ENCODE results near the gene UGT1A6.

UGT1A6 gene

DNA sequence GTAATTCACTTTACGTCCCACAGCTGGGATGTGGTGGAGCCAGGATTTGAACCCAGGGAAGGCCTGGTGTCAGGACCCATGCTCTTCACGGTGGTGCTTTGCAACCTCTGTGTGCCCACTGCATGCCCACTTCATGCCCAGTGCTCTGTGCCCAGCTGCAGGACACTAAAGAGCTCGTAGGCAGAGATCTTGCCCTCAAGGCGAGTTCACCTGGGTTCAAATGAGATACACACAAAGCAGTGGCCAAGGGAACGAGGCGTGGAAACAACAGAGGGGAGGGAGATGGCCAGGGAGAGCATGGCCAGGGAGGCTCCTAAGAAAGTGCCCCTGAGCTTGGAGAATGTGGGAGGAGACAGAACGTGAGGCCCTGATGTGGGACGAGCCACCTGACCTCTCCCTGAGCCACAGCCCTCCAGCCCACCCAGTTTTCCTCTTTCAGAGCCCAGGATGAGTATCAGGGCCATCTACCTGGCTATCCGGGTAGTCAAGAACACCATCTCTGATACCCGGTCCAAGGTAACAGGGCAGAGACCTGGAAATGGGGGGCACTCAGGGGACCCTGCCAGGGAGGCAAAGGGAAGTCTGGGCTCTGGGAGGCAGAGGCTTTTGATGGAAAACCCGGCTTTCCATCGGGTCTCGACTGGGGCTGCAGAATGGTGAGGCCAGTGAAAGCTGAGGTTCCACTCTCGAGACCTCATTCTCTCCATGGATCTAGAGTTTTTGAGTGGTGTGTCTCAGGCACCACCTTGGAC lies 105.8 kb downstream of the UGT1A6 start:
- H3K9ac ChIP-seq (ENCODE audit: low read depth, low read length): no peak overlapping the region
- H3K9me3 ChIP-seq (ENCODE audit: insufficient read depth, low read depth, low read length): no peaks in the 10 kb centered on the region
- no peaks in the 10 kb centered on the region for H3K27me3 ChIP-seq (ENCODE audit: insufficient read depth, low read length)
- H3K36me3 ChIP-seq (ENCODE audit: insufficient read depth, low read depth, low read length): no peaks in the 10 kb centered on the region
- no peak overlapping the region for H3K4me3 ChIP-seq (ENCODE audit: low read length)
- no peaks in the 10 kb centered on the region for H3K4me1 ChIP-seq (ENCODE audit: insufficient read depth, low read length)
- no peak overlapping the region for H3K27ac ChIP-seq (ENCODE audit: low read length)

DNA sequence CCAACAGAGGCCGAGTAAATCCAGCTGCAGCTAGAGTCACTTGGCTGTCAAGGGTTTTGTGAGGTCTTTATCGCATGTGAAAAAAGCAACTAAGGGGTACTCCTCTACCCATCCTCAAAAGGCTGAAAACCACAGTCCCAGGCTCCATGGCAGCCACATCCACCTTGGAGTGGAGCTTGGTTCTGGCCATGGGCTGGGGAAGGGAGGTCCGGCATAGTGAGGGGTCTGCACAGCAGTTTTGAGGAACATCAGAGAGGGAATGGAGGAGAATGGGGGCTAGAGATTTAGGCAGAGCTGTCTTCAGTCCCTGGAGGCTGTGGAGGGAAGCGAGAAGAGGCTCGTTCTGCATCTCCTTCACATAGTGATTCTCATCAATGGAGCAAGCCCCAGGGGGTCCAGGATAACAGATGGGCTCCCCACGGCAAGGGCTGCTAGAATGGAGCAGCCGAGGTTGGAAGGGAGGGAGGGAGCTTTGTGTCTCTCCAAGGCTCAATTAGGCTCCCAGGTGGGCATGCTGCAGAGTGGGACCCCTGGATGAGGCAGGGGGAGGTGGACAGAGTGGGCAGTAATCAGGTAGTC lies 106.5 kb downstream of the UGT1A6 start:
- no peak overlapping the region for H3K27ac ChIP-seq (ENCODE audit: low read length)
- no peak overlapping the region for H3K4me3 ChIP-seq (ENCODE audit: low read length)

DNA sequence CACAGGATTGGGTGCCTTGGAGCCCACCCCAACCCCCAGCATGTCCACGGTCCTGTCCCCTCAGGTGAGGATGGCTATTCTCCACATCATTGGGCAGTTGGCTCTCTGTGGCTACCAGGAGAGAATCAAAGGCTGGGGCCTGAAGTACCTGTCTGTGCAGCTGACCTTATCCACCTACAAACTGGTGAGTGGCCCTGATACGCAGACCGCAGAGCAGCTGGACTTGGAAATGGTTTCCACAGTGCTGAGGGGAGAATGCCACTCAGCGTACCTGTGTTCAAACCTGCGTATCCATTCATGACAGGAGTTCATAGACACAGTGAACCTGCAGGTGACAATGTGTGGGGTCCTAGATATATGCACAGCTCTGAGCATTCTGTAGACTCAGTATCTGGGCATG lies 107.0 kb downstream of the UGT1A6 start:
- Histone ChIP-seq H3K27me3 (ENCODE audit: insufficient read depth, low read length) (no peaks in the 10 kb centered on the region), H3K4me3 (ENCODE audit: low read length) (no peak overlapping the region), H3K4me1 (ENCODE audit: insufficient read depth, low read length) (no peaks in the 10 kb centered on the region), H3K9me3 (ENCODE audit: insufficient read depth, low read depth, low read length) (no peaks in the 10 kb centered on the region), H3K36me3 (ENCODE audit: insufficient read depth, low read depth, low read length) (no peaks in the 10 kb centered on the region), H3K9ac (ENCODE audit: low read depth, low read length) (no peak overlapping the region), H3K27ac (ENCODE audit: low read length) (no peak overlapping the region)

More for the DNA sequence above, 106.5 kb downstream of the UGT1A6 start:
- Histone ChIP-seq H3K4me1 (ENCODE audit: insufficient read depth, low read length) (no peaks in the 10 kb centered on the region), H3K36me3 (ENCODE audit: insufficient read depth, low read depth, low read length) (no peaks in the 10 kb centered on the region), H3K9me3 (ENCODE audit: insufficient read depth, low read depth, low read length) (no peaks in the 10 kb centered on the region), H3K9ac (ENCODE audit: low read depth, low read length) (no peak overlapping the region; the same call in 1 of the 2 replicates), H3K27me3 (ENCODE audit: insufficient read depth, low read length) (no peaks in the 10 kb centered on the region)

GRCh38 chr2:233800208-233800607 lies 107.5 kb downstream of the UGT1A6 start:
- H3K27me3 ChIP-seq (ENCODE audit: insufficient read depth, low read length): no peaks in the 10 kb centered on the region
- H3K9me3 ChIP-seq (ENCODE audit: insufficient read depth, low read depth, low read length): no peaks in the 10 kb centered on the region
- H3K4me1 ChIP-seq (ENCODE audit: insufficient read depth, low read length): no peaks in the 10 kb centered on the region
- H3K4me3 ChIP-seq (ENCODE audit: low read length): no peak overlapping the region
- no peak overlapping the region for H3K27ac ChIP-seq (ENCODE audit: low read length)
- no peaks in the 10 kb centered on the region for H3K36me3 ChIP-seq (ENCODE audit: insufficient read depth, low read depth, low read length)
- no peak overlapping the region for H3K9ac ChIP-seq (ENCODE audit: low read depth, low read length)

- Histone ChIP-seq H3K9me3 (ENCODE audit: insufficient read depth, low read depth, low read length) (no peaks in the 10 kb centered on the region), H3K27ac (ENCODE audit: low read length) (no peak overlapping the region), H3K27me3 (ENCODE audit: insufficient read depth, low read length) (no peaks in the 10 kb centered on the region), H3K4me1 (ENCODE audit: insufficient read depth, low read length) (no peaks in the 10 kb centered on the region), H3K4me3 (ENCODE audit: low read length) (no peak overlapping the region), H3K36me3 (ENCODE audit: insufficient read depth, low read depth, low read length) (no peaks in the 10 kb centered on the region), H3K9ac (ENCODE audit: low read depth, low read length) (no peak overlapping the region)
These were observed 108.9 kb downstream of the UGT1A6 start for GRCh38 chr2:233801357-233802131.

- Histone ChIP-seq H3K36me3 (ENCODE audit: insufficient read depth, low read depth, low read length) (no peaks in the 10 kb centered on the region), H3K27ac (ENCODE audit: low read length) (no peak overlapping the region), H3K4me3 (ENCODE audit: low read length) (no peak overlapping the region)
These were observed 109.6 kb downstream of the UGT1A6 start for GRCh38 chr2:233802132-233802815.

DNA sequence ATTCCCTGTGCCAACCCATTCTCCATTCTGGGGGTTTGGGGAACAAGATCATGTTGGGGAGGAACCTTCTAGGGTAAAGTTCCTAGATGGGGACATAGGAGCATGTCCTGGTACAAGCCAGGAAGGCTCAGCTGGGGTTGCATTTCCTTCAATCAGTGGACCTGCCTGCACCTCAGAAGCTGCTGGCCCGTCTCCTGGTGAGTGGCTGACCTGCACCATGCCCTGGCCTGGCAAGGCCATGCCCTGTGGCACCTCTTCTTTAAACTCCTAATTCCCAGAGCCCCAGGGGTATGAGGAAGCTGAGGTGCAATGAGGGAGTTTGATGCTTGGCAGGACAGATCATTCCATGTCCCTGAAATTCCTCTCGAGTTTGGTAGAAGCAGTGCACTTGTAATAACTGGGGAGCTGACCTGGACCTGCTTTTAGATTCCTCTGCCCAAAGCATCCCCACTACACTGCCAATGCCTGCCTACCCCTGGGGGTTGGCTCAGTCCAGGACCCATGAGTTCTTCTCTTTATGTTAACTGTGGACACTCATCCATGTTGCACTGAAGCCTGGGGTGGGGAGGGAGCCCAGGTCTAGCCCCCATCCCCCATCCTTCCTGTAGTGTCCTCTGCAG lies 110.7 kb downstream of the UGT1A6 start:
- Histone ChIP-seq H3K4me3 (ENCODE audit: low read length) (no peak overlapping the region), H3K4me1 (ENCODE audit: insufficient read depth, low read length) (no peaks in the 10 kb centered on the region), H3K27ac (ENCODE audit: low read length) (no peak overlapping the region), H3K27me3 (ENCODE audit: insufficient read depth, low read length) (no peaks in the 10 kb centered on the region), H3K36me3 (ENCODE audit: insufficient read depth, low read depth, low read length) (no peaks in the 10 kb centered on the region), H3K9ac (ENCODE audit: low read depth, low read length) (no peak overlapping the region), H3K9me3 (ENCODE audit: insufficient read depth, low read depth, low read length) (no peaks in the 10 kb centered on the region)

More at GRCh38 chr2:233802132-233802815, 109.6 kb downstream of the UGT1A6 start:
- Histone ChIP-seq H3K9ac (ENCODE audit: low read depth, low read length) (no peak overlapping the region), H3K27me3 (ENCODE audit: insufficient read depth, low read length) (no peaks in the 10 kb centered on the region), H3K4me1 (ENCODE audit: insufficient read depth, low read length) (no peaks in the 10 kb centered on the region), H3K9me3 (ENCODE audit: insufficient read depth, low read depth, low read length) (no peaks in the 10 kb centered on the region)

DNA sequence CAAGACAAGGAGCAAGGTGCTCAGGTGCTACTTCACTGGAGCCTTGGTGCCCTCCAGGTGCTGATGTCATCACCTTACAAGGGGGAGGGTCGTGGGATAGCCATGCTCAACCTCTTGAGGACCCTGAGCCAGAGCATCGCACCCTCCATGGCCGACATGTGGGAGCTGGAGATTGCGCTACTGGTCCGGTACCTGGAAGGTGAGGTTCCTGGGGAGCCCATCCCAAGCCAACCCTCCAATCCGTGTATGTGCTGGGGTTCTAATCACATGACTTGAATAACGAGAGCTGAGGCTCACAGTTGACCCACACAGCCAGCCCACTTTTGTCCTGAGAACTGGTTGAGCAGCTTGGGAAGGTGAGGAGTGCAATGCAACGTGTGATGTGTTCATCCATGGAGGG lies 111.3 kb downstream of the UGT1A6 start:
- H3K4me3 ChIP-seq (ENCODE audit: low read length): no peak overlapping the region
- no peaks in the 10 kb centered on the region for H3K9me3 ChIP-seq (ENCODE audit: insufficient read depth, low read depth, low read length)
- no peak overlapping the region for H3K27ac ChIP-seq (ENCODE audit: low read length)
- H3K4me1 ChIP-seq (ENCODE audit: insufficient read depth, low read length): no peaks in the 10 kb centered on the region
- H3K9ac ChIP-seq (ENCODE audit: low read depth, low read length): no peak overlapping the region
- H3K27me3 ChIP-seq (ENCODE audit: insufficient read depth, low read length): no peaks in the 10 kb centered on the region
- no peaks in the 10 kb centered on the region for H3K36me3 ChIP-seq (ENCODE audit: insufficient read depth, low read depth, low read length)

- Histone ChIP-seq H3K27me3 (ENCODE audit: insufficient read depth, low read length) (no peaks in the 10 kb centered on the region), H3K4me1 (ENCODE audit: insufficient read depth, low read length) (no peaks in the 10 kb centered on the region), H3K9me3 (ENCODE audit: insufficient read depth, low read depth, low read length) (no peaks in the 10 kb centered on the region), H3K27ac (ENCODE audit: low read length) (no peak overlapping the region), H3K36me3 (ENCODE audit: insufficient read depth, low read depth, low read length) (no peaks in the 10 kb centered on the region), H3K4me3 (ENCODE audit: low read length) (no peak overlapping the region), H3K9ac (ENCODE audit: low read depth, low read length) (no peak overlapping the region)
These were observed 114.7 kb downstream of the UGT1A6 start for GRCh38 chr2:233807215-233807865.

DNA sequence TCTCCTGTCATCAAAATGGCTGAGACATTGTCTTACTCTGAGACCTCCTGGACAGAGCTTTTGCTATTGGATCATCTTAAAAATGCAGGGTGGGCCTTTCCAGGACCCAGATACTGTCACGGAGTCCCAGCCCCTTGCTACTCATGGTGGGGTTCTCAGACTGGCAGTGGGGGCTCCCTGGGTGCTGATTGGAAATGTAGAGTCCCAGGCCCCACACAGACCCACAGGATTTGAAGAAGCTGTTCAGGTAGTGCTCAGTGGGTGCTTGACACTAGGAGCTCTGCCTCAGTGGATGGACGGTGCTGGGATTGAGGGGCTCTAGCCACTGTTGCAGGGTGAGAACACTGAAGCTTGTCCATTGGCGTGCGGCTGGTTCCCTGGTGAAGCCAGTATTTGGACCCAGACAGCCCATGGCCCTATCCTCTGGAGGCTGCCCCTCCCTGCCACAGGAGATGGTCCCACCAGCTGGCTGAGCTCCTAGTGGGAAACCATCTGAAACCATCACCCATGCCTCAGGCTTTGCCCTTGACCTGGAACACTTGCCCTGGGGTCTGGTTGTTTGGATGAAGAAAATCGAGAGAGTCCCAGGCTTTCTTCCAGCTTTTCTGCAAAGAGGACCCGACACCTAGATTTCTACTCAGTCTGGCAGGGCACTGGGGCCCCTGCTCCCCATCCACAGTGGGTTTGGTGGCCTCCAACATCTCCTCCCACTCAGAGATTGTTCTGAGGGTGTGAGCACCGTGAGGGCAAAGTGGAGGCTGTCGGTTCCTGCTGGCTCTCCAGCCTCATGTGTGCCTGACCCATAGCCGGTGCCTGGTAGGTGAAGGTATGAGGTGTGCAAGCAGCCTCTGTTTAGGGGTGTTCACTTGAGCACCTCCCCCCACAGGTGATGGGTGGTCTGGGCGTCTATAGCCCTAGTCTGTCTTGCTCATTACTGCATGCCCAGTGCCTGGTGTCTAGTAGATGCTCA lies 115.6 kb downstream of the UGT1A6 start:
- Histone ChIP-seq H3K9ac (ENCODE audit: low read depth, low read length) (no peak overlapping the region), H3K4me1 (ENCODE audit: insufficient read depth, low read length) (no peaks in the 10 kb centered on the region), H3K27ac (ENCODE audit: low read length) (no peak overlapping the region), H3K9me3 (ENCODE audit: insufficient read depth, low read depth, low read length) (no peaks in the 10 kb centered on the region), H3K27me3 (ENCODE audit: insufficient read depth, low read length) (no peaks in the 10 kb centered on the region), H3K36me3 (ENCODE audit: insufficient read depth, low read depth, low read length) (no peaks in the 10 kb centered on the region), H3K4me3 (ENCODE audit: low read length) (no peak overlapping the region)
